PC-3 (cell line): Measurements from ENCODE around the gene FPR1.

Experiments used
- EZH2 ChIP-seq: fragments of 300-600 bp; sonication (generic); IDR thresholded peaks from one replicate; pipeline ENCODE4 v1.6.1; 2017; ENCODE audit warnings: antibody characterized with exemption, mild to moderate bottlenecking, low read length; ENCODE audit not compliant: unreplicated experiment
- TF ChIP-seq, protein P1 (sequence below): fragments of 300-600 bp; sonication (generic); conservative IDR thresholded peaks from 2 replicates; pipeline ENCODE4 v1.5.1; 2017; ENCODE audit warnings: antibody characterized with exemption, low read depth, mild to moderate bottlenecking, low read length

DNA sequence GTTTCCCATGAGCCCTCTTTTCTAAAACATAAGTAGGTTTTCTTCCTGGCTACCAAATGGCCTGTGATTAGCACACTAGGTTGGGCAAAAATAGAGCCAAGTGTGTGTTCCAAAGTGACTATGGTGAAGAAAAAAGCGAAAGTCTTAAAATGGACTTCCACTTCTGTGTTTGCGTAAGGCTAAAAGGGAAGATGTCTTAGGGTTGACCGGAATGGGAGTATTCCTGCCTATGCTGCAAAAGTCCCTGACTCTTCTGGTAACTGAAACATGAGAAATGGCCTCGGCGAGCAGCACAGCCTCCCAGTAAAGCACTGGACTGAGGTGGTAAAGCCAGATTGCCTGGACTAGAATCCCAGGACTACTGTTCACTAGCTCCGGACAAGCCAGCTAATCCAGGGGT is 2.4 kb upstream of the FPR1 start:
- no peak for TF ChIP-seq EZH2
- TF ChIP-seq, protein P1, sequence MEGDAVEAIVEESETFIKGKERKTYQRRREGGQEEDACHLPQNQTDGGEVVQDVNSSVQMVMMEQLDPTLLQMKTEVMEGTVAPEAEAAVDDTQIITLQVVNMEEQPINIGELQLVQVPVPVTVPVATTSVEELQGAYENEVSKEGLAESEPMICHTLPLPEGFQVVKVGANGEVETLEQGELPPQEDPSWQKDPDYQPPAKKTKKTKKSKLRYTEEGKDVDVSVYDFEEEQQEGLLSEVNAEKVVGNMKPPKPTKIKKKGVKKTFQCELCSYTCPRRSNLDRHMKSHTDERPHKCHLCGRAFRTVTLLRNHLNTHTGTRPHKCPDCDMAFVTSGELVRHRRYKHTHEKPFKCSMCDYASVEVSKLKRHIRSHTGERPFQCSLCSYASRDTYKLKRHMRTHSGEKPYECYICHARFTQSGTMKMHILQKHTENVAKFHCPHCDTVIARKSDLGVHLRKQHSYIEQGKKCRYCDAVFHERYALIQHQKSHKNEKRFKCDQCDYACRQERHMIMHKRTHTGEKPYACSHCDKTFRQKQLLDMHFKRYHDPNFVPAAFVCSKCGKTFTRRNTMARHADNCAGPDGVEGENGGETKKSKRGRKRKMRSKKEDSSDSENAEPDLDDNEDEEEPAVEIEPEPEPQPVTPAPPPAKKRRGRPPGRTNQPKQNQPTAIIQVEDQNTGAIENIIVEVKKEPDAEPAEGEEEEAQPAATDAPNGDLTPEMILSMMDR: no peak
